Esophagus mucosa (tissue), 1 donor: ENCODE measurements around the gene PPP1R1B. TPM values are rescaled to one million over a fixed set of nuclear protein-coding genes. Genes with fewer than 3 reads are reported as not detected.

Experiments used
- ATAC-seq: fragments of 200-7000 bp; cut with Tn5 transposase; one replicate; pipeline ENCODE4 v1.9.1; 2020
- total RNA-seq: library from RNA; stranded (reverse); gene quantifications from one replicate; pipeline ENCODE4 v1.2.4, GENCODE V29; 2023
- donor health status: DM: yes; HTN: yes; CAD: no.

PPP1R1B gene
- total RNA-seq, 1 donor from 2014 or later: 1.6 TPM

DNA sequence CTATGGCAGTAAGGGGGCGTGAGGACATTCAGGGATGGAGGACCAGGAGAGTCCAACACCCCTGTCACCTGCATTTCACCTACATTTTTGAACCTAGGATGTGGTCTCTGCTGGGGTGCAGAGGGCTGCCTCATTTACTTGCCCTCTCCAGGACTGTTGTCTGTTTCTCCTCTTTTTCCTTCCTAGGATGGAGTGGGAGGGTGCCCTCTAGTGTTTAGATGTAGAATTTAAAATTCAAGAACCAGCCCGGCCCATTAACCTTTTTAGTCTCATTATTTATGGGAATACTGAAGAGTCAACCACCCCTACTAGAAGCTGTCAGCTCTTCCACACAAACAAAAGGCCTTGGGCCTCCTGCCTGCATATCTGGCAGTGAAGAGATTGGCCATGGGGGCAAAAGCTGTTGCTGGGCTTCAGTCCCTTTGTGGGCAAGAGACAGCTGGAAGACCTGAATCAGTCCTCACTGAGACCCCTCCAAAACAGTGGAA, 7.7 kb downstream of the PPP1R1B start:
- no peak for ATAC-seq

DNA sequence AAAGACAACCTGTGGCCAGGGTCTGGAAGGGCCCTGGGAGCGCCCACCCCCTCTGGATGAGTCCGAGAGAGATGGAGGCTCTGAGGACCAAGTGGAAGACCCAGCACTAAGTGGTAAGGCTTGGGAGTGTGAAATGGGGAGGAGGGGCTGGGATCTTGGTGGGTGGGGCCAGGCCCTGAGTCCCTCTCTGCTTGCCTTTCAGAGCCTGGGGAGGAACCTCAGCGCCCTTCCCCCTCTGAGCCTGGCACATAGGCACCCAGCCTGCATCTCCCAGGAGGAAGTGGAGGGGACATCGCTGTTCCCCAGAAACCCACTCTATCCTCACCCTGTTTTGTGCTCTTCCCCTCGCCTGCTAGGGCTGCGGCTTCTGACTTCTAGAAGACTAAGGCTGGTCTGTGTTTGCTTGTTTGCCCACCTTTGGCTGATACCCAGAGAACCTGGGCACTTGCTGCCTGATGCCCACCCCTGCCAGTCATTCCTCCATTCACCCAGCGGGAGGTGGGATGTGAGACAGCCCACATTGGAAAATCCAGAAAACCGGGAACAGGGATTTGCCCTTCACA, 8.9 kb downstream of the PPP1R1B start:
- ATAC-seq: no peak

GRCh38 chr17:39636587-39636926, 9.8 kb downstream of the PPP1R1B start:
- no peak for ATAC-seq

DNA sequence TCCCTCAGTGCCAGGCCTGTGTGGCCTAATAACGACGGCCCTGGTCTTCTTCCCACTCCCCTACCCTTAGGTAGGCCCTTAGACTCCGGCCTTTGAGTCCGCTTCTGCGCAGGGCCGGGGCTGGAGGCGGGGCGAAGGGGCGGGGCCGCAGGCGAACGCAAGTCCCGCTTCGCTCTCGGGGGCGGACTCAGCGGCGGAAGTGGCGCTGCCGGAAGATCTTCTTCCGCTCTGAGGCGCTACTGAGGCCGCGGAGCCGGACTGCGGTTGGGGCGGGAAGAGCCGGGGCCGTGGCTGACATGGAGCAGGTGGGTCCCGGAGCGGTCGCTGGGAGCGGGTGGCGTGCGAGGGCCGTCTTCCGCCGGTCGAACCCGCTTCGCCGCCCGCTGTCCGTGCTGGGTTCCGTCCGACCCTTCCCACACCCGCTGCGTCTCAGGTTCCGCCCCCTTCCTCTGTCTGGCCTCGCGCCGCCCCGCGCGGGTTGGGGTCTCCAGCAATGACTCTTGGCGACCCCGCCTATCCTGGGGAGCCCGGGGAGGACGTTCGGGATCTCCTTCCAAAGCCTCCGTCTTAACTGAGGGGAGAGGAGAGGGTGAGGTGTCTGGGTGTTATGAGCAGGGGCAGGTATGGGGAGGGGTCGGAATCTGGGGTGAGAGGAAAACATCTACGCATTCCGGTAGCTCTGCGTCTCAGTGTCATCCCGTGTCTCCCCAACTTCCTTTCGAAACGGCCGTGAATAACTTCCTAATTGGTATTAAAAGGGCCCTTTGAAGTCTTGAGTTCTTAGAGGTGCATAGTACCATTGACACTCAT, 10.4 kb downstream of the PPP1R1B start, which contains the start of gene STARD3:
STARD3 (plus strand) TSS at position 218 of the 810 bp plus-strand sequence. CDS start 16,388 bp downstream, outside the sequence.
- ATAC-seq: peak; percentile 85

DNA sequence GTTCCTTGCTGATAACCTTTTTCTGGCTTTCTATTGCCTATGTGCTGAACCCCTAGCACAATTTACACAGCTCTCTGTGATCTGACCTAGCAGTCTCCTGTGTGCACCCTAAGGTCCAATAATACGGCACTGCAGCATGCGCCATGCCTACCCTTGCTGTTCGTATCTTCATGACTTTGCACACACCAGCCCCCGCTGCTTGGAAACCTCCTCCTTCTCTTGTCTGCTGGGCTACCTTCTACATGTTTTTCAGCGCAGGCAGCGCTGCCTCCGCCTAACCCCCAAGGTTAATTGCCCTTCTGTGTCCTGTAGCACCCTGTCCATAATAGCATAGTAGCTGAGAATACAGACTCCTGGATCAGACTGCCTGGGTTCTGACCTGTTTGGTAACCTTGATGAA, 11.6 kb downstream of the PPP1R1B start:
- no peak for ATAC-seq

DNA sequence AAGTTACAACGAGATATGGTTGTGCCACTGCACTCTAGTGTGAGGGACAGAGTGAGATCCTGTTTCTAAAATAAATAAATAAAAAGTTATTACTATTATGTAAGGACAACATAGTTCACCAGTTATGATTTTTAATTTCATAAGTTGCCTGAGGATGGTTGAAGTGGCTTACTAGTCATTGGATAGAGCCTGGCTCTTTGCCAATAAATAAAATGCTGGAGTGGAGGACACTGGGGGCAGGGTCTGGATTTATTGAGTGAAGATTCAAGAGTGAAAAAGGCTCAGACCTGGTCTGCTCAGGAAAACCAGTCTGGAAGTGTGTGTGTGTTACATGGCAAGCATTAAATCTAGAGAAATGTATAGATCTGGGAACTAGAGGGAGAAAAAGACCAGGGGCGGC, 12.3 kb downstream of the PPP1R1B start:
- ATAC-seq: no peak

- ATAC-seq: no peak
These were observed 13.1 kb downstream of the PPP1R1B start for GRCh38 chr17:39639566-39640458.

DNA sequence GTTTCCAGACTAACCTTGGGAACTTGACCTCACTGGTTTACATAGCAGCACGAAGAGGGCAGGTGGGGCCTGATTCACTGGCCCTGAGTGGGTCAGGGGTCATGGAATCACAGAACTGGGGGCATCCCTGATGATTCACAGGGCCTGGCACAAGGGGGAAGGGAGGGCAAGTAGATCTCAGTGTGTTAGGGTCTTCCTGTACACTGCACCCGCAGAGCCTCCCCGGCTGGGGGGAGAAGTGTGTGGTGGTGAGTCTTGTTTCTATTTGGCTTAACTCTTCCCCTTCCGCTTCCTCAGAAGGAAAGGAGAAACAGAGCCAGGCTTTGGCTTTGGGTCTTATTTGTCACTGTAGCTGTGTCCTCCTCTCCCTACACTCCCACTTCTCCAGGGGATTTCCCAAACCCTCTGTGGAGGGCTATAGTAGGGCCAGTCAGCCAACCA, 13.9 kb downstream of the PPP1R1B start:
- ATAC-seq: no peak

- ATAC-seq: no peak
These were observed 14.3 kb downstream of the PPP1R1B start for GRCh38 chr17:39641097-39641496.

GRCh38 chr17:39641883-39642282, 15.1 kb downstream of the PPP1R1B start:
- no peak for ATAC-seq

- ATAC-seq: no peak
These were observed 15.7 kb downstream of the PPP1R1B start for GRCh38 chr17:39642291-39643074.

- ATAC-seq: peak; percentile 43
These were observed 16.5 kb downstream of the PPP1R1B start for GRCh38 chr17:39643271-39643670.

DNA sequence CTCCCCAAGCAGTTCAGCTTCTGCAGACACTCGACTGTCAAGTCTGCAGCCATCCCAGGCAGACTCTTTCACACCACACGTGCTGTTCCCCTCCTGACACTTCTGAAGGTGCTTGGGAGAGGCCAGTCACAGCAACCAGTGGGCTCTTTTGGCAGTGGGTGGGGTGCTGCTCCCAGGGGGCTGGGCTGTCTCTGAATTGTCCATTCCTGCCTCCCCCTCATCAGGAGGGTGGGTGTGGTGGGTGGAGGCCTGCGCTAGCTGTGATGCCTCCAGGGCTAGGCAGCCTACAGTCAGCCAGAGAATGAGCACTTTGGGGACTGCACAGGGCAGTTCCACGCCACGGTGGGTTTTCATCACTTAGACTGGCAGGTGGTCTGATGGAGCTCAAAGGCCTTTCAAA, 20.5 kb downstream of the PPP1R1B start:
- ATAC-seq: no peak

- ATAC-seq: no peak
These were observed 22.0 kb downstream of the PPP1R1B start for GRCh38 chr17:39648616-39649366.

DNA sequence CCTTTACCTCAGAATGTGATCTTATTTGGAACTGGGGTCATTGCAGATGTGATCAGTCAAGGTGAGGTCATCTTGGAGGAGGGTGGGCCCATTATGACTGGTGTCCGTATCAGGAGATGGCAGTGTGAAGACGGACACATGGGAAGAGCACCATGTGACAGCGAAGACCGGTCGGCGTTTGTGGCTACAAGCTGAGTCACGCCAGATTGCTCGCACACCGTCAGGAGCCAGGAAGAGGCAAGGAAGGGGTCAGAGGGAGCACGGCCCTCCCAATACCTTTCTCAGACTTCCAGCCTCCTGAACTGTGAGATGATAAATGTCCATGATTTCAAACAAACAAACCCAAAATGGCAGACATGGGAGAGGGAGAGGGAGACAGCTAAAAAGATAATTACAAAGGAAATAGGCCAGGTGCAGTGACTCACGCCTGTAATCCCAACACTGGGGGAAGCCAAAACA, 23.4 kb downstream of the PPP1R1B start:
- no peak for ATAC-seq

GRCh38 chr17:39651923-39652586, 25.3 kb downstream of the PPP1R1B start:
- ATAC-seq: no peak

- ATAC-seq: peak; percentile 15
These were observed 26.0 kb downstream of the PPP1R1B start for GRCh38 chr17:39652587-39653315.

- ATAC-seq: peak; percentile 3
These were observed 26.5 kb downstream of the PPP1R1B start for GRCh38 chr17:39653316-39653661.

GRCh38 chr17:39653662-39654331, 27.0 kb downstream of the PPP1R1B start:
- peak; percentile 50 for ATAC-seq

- no peak for ATAC-seq
These were observed 28.4 kb downstream of the PPP1R1B start for GRCh38 chr17:39655105-39655504.
